HG02642 (cell line): Measurements from ENCODE around the gene MAP4K4.

Experiments
- ATAC-seq: cut with Tn5 transposase; IDR thresholded peaks from one replicate; pipeline ENCODE4 v1.9.1; 2021; ENCODE audit warnings: mild to moderate bottlenecking; ENCODE audit not compliant: unreplicated experiment, poor library complexity

Gene MAP4K4

GRCh38 chr2:101718479-101718878 lies 21.0 kb downstream of the MAP4K4 start:
- no peak for ATAC-seq

- ATAC-seq: no peak
These were observed 21.6 kb downstream of the MAP4K4 start for GRCh38 chr2:101718993-101719571.

DNA sequence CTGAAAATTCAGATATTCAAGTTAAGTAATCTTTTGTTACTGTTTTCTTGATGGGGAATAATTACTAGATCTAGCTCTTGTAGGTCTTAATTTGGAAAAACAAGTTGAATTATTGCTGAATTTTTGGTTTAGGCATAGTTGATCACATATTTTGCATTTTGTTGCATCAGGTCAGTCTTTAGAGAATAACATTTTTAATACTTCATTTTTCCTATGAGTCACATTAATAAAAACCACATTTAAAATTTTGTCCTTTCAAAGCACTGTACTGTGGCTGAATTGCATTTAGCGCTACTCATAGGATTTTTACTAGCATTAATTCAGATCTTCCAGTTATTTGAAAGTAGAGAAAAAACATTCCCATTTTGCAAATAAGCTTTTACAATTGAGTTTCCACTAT lies 23.2 kb downstream of the MAP4K4 start:
- ATAC-seq: no peak

GRCh38 chr2:101722864-101723263 lies 25.4 kb downstream of the MAP4K4 start:
- ATAC-seq: no peak

- ATAC-seq: no peak
These were observed 26.0 kb downstream of the MAP4K4 start for GRCh38 chr2:101723371-101724124.

DNA sequence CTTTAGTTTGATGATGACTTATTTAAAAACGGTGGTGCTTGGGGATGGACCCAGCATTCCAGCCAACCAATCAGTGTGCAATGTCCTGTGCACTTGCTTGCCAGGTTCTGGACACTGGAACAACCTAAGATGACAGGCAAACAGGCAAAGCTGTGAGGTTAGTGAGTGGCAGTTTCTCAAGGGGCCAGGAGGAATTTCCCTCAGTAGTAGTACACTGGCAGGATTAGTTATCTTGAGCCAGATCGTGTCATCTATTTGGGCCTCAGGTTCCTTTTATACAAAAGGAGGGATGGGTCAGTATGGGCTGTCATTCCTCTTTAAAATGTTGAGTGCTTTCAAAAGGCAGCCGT lies 26.6 kb downstream of the MAP4K4 start:
- no peak for ATAC-seq

GRCh38 chr2:101725038-101725437 lies 27.5 kb downstream of the MAP4K4 start:
- no peak for ATAC-seq

DNA sequence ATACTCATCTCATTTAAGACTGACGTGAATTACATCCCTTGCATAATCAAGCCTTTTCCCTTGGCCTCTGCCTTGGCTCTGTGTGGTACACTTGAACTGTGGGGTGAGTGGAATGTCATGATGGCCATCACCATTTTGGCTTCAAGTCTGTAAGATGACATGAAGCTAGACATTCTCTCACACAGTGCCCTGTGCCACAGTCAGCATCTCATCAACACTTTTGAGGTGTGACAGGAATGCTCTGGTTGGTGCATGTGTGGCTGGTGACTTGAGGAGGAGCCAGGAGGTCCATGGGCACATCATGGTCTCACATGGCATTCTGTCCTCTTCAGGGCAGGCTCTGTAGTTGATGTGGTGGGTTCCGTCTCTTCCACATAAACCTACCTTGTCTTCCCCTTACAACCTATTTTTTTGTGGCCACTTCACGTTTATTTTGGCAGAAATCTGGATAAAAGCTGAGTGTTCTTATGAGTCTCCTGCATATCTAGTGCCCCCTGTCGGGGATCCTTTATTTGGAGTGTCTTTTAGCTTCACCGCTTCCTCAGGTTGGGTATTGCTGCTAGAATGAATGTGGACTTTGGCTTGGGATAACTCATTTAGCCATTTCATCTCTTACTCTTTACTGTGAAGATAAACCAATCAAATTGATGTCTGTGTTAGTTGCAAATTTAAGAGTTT lies 28.1 kb downstream of the MAP4K4 start:
- no peak for ATAC-seq

DNA sequence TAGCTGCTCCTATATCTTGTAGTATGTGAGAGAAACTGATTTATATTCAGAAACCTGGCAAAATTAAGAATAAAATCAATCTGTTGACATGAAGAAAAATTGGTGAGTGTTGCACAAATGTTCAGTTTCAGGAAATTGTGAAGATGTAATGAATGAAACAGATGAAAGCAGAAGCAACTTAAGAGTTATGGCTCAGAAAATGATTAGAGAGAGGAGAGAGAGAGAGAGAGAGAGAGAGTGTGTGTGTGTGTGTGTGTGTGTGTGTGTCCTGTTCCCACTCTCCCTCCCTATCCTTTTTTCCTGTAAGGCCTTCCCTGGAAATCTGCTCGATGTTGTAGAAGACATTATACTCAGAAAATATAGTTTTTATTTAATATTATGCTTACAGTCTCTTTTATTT lies 31.4 kb downstream of the MAP4K4 start:
- no peak for ATAC-seq

- ATAC-seq: no peak
These were observed 32.1 kb downstream of the MAP4K4 start for GRCh38 chr2:101729521-101730190.

DNA sequence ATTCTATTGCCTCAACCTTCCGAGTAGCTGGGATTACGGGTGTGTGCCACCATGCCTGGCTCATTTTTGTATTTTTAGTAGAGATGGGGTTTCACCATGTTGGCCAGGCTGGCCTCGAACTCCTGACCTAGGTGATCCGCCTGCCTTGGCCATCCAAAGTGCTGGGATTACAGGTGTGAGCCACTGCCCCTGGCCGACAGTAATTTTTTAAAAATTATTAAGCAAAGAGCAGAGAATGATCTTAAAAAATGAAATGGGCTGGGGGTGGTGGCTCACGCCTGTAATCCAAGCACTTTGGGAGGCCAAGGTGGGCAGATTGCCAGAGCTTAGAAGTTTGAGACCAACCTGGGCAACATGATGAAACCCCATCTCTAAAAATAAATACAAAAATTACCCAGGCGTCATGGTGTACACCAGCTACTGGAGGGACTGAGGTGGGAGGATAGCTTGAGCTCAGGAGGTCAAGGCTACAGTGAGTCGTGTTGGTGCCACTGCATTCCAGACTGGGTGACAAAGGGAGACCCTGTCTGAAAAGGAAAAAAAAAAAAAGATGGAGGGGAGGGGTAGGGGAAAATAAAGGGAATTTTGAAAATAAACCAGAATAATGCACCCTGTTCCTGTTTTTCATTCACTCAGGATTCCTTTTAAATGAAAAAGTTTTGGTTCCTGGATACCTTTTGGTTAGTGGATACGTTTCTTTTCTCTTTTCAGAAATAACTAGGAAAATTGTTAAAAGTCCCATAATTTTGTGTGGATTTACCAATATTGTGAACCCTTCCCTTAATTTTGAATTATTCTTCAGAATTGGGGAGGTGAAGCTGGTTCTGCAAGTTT lies 33.9 kb downstream of the MAP4K4 start:
- no peak for ATAC-seq

GRCh38 chr2:101732199-101732598 lies 34.7 kb downstream of the MAP4K4 start:
- ATAC-seq: no peak

DNA sequence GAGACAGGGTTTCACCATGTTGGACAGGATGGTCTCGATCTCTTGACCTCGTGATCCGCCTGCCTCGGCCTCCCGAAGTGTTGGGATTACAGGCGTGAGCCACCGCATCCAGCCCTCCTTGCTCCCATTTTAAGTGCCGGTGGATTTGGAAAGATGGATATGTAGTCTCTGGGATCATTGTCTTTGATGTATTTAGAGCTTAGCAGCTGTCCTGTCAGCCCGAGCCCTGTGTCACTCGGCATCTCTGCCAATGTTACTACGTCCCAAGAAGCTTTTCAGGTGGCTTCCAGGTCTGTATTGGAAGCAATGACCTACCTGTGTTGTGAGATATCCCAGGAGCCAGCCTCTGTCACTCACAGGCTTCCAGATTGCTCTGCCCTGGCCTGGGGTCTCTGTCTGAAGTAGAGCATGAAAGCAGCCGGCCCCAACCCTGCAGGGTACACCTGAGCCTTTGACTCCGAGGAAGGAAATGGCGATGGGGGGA lies 35.3 kb downstream of the MAP4K4 start:
- ATAC-seq: no peak

DNA sequence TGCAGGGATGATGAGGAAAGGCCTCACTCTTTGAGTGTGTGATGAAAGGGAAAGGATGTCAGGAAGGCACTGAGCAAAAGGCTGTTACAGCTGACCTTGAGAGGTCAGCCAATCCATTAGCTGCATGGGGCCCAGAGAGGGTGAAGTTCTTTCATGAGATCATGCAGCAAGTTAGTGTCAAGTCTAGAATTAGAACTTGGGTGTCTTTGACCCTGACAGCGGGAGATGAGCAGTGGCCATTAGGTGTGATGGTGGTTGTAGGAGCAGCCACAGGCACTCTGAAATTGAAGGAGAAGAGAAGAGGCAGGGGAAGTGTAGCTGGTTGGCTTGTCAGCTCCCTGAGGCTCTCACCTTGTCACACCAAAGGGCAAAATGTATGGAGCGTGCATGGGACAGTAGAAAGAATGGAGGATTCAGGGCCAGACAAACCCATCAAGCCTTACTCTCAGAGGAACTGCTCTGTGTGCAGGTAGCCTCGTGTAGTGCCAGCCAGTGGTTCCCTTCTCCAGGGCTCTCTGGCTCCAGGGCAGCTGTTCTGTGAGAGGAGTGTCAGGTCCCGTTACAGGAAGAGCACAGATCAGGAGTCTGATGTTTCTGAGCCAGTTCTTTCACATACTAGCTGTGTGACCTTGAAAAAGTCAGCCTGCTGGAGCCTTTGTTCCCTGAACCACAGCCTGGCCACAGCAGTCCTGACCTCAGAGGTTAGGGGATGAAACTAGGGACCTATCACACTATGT lies 35.9 kb downstream of the MAP4K4 start:
- ATAC-seq: no peak

DNA sequence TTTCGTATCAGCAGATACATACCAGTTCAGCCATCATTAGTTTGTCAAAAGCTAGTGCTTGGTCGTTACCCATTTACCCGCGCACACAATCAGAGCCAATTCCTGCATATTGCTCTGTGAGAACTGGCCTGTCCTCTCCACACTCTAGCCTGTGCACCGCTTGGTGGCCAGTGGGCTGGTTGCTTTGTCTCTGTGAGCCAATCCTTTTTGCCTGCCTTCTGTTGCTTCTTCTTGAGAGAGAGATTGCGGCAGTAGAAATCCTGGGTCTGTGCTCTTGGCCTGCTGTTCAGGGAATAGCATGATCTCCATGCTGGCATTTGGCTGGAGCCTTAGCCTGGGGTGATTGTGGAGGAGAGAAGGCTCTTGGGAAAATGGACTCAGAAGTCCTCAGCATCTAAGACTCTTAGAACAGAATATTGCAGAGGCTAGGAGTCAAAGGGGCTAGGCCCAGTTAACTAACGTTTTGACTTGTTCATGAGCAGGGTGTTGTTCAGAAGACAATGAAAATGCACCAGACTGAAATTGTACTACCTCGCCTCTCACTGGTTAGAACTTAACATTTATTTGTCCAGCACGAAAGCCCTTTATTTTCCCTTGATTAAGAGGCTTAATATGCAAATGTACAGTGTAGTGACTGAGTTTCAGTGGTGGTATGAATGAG lies 37.1 kb downstream of the MAP4K4 start:
- ATAC-seq: no peak

DNA sequence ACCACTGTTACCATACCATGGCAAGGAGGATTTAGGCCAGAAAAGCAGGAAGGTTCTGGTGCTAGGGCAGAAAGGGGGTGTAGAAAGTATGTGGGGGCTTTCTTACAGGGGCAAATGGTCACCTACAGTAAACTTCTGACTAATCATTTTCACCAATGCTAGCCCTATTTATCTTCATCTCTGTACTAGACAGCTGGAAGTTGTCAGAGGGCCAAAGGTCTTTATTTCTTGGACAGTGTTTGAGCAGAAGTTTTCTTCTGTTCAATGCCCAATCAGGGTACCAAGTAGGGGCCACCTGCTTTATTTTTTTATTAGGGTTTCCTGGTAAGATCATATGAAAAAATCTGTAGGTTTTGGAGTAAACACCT lies 37.6 kb downstream of the MAP4K4 start:
- ATAC-seq: no peak

DNA sequence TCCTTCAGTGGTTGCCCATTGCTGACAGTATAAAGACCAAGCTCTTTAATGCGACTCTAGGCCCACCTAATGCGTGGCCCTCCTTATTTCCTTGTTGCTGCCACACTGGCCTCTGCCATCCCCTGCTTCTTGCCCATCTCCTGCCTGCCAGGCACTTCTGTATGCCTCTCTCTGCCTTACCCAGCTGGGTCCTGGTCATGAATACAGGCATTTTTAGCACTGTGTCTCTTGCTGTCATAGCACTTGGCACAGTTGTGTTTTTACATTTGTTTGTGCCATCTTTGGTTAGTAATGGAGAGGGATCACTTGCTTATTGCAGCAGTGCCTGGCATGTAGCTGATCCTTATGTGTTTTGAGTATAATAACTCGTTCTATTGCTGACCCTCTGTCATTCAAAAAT lies 38.7 kb downstream of the MAP4K4 start:
- ATAC-seq: no peak

DNA sequence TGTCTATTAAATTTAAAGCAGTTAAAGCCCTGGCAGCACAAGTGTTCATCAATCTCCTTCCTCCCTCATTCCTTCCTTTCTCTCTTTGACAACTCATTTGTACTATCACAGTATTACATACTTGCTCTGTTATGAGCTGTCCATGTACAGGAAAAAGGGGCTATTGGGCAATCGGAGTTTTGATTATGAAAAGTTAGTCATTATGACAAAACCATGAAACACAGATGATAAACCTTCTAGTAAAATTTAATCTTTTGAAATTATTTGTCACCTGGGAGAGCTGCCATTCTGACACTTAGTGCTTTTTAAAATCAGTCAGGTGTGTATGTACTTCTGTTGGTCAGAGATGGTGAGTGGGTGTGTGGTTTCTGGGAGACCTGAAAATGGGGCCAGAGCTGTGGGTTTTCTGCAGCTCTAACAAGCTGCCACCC lies 39.4 kb downstream of the MAP4K4 start:
- no peak for ATAC-seq
